Middle frontal gyrus (tissue), 1 donor: ENCODE results near the gene POLDIP3.
"Not testable (repeated sequence)": the region's sequence is repeated elsewhere in the genome, so short reads cannot be mapped to it uniquely, and the experiment has no call there.

ENCODE experiments used
- DNase-seq: peaks from one replicate; pipeline ENCODE4 v3.0.0-alpha.2; 2015; ENCODE audit warnings: low spot score; ENCODE audit errors: extremely low spot score

POLDIP3 gene

GRCh38 chr22:42587588-42588175 lies 27.0 kb downstream of the POLDIP3 start:
- DNase-seq: no peak

- DNase-seq: no peak
Measured at GRCh38 chr22:42586381-42586780, 28.3 kb downstream of the POLDIP3 start.

GRCh38 chr22:42585096-42585495 lies 29.6 kb downstream of the POLDIP3 start:
- no peak for DNase-seq

- no peak for DNase-seq
Measured at GRCh38 chr22:42584364-42584940, 30.2 kb downstream of the POLDIP3 start.

GRCh38 chr22:42582987-42583386 lies 31.7 kb downstream of the POLDIP3 start:
- no peak for DNase-seq

GRCh38 chr22:42581762-42582716 lies 32.6 kb downstream of the POLDIP3 start:
- DNase-seq: peak; percentile 50

- not testable (repeated sequence) for DNase-seq
Measured at GRCh38 chr22:42581194-42581761, 33.4 kb downstream of the POLDIP3 start.

GRCh38 chr22:42580040-42580439 lies 34.6 kb downstream of the POLDIP3 start:
- not testable (repeated sequence) for DNase-seq

- no peak for DNase-seq
Measured at GRCh38 chr22:42577623-42578240, 37.0 kb downstream of the POLDIP3 start.

GRCh38 chr22:42577141-42577540 lies 37.5 kb downstream of the POLDIP3 start:
- not testable (repeated sequence) for DNase-seq

GRCh38 chr22:42575996-42576574 lies 38.6 kb downstream of the POLDIP3 start:
- not testable (repeated sequence) for DNase-seq

GRCh38 chr22:42574468-42574867 lies 40.2 kb downstream of the POLDIP3 start:
- not testable (repeated sequence) for DNase-seq

GRCh38 chr22:42574046-42574445 lies 40.6 kb downstream of the POLDIP3 start:
- not testable (repeated sequence) for DNase-seq

- DNase-seq: not testable (repeated sequence)
Measured at GRCh38 chr22:42571068-42571467, 43.6 kb downstream of the POLDIP3 start.

GRCh38 chr22:42570580-42570979 lies 44.1 kb downstream of the POLDIP3 start:
- not testable (repeated sequence) for DNase-seq

- DNase-seq: not testable (repeated sequence)
Measured at GRCh38 chr22:42567950-42568349, 46.7 kb downstream of the POLDIP3 start.

- DNase-seq: no peak
Measured at GRCh38 chr22:42565956-42566355, 48.7 kb downstream of the POLDIP3 start.

GRCh38 chr22:42564699-42565098 lies 50.0 kb downstream of the POLDIP3 start:
- DNase-seq: no peak

GRCh38 chr22:42563943-42564342 lies 50.7 kb downstream of the POLDIP3 start:
- DNase-seq: not testable (repeated sequence)

GRCh38 chr22:42562684-42563083 lies 52.0 kb downstream of the POLDIP3 start:
- no peak for DNase-seq

GRCh38 chr22:42562279-42562678 lies 52.4 kb downstream of the POLDIP3 start:
- no peak for DNase-seq
